ENCODE measurements around the gene PFDN4. TPM values are rescaled to one million over a fixed set of nuclear protein-coding genes. Genes with fewer than 3 reads are reported as not detected.

The PFDN4 gene
- total RNA-seq, 1 donor from 2014 or later, result 15.3 TPM

DNA sequence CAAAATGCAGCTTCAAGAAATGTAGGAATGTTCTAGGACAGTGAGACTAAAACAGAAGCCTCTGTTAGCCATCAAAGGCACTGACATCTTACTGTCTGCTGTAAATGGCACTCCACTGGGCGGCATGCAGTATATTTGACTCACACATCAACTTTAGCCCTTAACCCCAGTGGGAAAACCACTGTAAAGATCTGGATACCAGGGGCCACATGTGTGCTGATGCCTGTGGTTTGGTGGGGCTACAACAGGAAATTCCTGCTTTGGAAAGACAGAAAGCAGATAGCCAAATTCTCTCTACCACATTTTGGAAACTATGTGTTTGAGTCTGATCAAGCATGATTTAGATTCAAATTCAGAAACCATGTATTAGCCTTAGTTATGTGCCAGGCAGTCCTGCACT, 4.3 kb downstream of the PFDN4 start:
- Histone ChIP-seq H3K4me1 (peaks cover 18% of the 10 kb centered on the region), H3K36me3 (peaks cover 30% of the 10 kb centered on the region), H3K27ac (no peak overlapping the region), H3K27me3 (ENCODE audit: low read depth) (no peaks in the 10 kb centered on the region), H3K9me3 (no peaks in the 10 kb centered on the region), H3K4me3 (no peak overlapping the region)
- intact Hi-C loops (cut with DNase I), result no loop called here
- ATAC-seq (no peak), DNase-seq (no peak)
- TF ChIP-seq, protein P1, sequence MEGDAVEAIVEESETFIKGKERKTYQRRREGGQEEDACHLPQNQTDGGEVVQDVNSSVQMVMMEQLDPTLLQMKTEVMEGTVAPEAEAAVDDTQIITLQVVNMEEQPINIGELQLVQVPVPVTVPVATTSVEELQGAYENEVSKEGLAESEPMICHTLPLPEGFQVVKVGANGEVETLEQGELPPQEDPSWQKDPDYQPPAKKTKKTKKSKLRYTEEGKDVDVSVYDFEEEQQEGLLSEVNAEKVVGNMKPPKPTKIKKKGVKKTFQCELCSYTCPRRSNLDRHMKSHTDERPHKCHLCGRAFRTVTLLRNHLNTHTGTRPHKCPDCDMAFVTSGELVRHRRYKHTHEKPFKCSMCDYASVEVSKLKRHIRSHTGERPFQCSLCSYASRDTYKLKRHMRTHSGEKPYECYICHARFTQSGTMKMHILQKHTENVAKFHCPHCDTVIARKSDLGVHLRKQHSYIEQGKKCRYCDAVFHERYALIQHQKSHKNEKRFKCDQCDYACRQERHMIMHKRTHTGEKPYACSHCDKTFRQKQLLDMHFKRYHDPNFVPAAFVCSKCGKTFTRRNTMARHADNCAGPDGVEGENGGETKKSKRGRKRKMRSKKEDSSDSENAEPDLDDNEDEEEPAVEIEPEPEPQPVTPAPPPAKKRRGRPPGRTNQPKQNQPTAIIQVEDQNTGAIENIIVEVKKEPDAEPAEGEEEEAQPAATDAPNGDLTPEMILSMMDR (IDR thresholded peaks at IDR 0.05), result no peak

DNA sequence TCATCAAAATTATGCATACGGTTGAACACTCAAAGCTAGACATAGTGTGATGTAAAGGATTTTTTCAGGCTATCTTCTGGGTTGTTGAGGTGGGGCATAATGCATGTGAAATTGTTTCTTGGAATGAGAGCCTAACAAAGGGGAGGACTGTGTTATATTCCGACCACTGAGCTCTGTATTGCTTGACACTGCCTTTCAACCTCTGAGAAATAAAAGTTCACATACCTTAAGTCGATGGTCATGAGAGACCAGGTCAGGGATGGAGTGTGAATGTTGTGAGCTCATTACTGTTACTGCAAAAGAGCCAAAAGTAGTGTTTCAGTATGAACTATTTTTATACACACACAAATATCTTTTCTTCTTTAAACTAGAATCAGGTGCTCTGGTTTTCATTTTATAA, 5.0 kb downstream of the PFDN4 start:
- TF ChIP-seq, protein P1 (IDR thresholded peaks at IDR 0.05), result no peak
- H3K4me1 ChIP-seq, result peaks cover 18% of the 10 kb centered on the region
- H3K36me3 ChIP-seq, result peaks cover 34% of the 10 kb centered on the region
- no peaks in the 10 kb centered on the region for H3K9me3 ChIP-seq
- H3K27me3 ChIP-seq (ENCODE audit: low read depth), result no peaks in the 10 kb centered on the region
- H3K4me3 ChIP-seq, result no peak overlapping the region
- intact Hi-C loops (cut with DNase I), result no loop called here
- H3K27ac ChIP-seq, result no peak overlapping the region
- DNase-seq (no peak), ATAC-seq (no peak)

DNA sequence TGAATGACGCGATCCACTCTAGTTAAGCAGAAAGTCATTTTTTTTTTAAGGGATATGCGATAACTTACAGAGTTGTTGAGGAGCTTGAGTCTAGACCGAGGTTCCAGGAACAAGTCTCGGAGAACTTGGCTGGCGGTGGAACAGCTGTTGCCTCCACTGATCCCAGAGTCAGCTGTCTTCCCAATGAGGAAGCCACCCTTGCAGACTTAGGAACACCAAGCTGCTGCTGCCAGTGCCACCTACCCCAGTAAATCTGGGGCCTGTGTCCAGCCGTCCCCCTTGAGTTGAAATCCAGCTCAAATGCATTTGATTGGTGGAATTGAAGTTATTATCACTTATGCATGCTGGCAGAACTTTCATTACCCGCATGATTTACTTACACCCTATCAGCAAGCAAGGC, 6.7 kb downstream of the PFDN4 start:
- no peaks in the 10 kb centered on the region for H3K9me3 ChIP-seq
- H3K4me3 ChIP-seq, result no peak overlapping the region
- intact Hi-C loops (cut with DNase I), result no loop called here
- peaks cover 40% of the 10 kb centered on the region for H3K36me3 ChIP-seq
- TF ChIP-seq, protein P1 (IDR thresholded peaks at IDR 0.05), result no peak
- no peak for DNase-seq
- ATAC-seq, result no peak
- H3K27ac ChIP-seq, result no peak overlapping the region
- no peaks in the 10 kb centered on the region for H3K27me3 ChIP-seq (ENCODE audit: low read depth)
- H3K4me1 ChIP-seq, result peaks cover 7% of the 10 kb centered on the region

DNA sequence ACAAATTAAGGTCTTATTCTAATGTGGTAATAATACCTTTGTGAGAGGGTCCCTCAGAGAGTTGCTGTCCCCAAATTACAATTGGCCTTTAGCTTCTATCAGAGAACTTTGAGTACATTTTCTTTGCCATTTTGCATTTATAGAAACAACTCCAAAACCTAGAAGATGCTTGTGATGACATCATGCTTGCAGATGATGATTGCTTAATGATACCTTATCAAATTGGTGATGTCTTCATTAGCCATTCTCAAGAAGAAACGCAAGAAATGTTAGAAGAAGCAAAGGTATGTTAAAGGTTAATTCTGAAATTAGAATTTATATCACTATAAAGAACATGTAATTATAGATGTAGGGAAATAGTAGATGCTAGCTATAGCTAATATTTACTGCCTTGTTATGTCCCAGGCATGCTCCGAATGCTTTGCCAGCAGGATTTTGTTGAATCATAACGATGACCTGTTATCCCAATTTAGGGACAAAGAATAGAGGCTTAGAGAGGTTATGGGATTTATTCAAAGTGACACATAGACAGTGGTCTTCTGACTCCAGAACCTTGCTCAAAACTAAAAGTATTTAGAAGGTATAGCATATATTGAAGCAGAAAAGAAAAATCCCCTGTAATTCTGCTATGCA, 7.4 kb downstream of the PFDN4 start:
- no peaks in the 10 kb centered on the region for H3K27me3 ChIP-seq (ENCODE audit: low read depth)
- H3K4me3 ChIP-seq, result no peak overlapping the region
- DNase-seq, result no peak
- peaks cover 40% of the 10 kb centered on the region for H3K36me3 ChIP-seq
- H3K9me3 ChIP-seq, result no peaks in the 10 kb centered on the region
- no peak overlapping the region for H3K27ac ChIP-seq
- TF ChIP-seq, protein P1 (IDR thresholded peaks at IDR 0.05), result no peak
- no peak for ATAC-seq
- peaks cover under 1% of the 10 kb centered on the region for H3K4me1 ChIP-seq
- intact Hi-C loops (cut with DNase I), result no loop called here

DNA sequence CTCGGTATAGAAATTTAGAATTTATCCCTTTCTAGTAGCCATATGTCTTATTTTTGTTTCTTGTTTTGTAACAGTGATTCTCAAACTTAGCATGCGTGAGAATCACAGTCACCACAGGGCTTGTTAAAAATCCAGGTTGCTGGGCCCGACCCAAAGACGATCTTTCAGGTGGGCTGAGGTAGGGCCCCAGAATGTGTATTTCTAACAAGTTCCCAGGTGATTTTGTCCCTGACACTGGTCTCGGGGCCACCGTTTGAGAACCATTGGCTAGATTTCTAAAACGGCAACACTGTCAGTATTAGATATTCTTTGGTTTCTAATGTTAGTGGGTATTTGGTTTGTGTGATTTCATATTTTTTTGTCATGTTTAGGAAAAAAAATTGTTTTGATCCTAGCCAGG, 9.9 kb downstream of the PFDN4 start:
- intact Hi-C loops (cut with DNase I), result no loop called here
- no peak for DNase-seq
- no peaks in the 10 kb centered on the region for H3K9me3 ChIP-seq
- no peak overlapping the region for H3K4me3 ChIP-seq
- peaks cover 6% of the 10 kb centered on the region for H3K4me1 ChIP-seq
- TF ChIP-seq, protein P1 (IDR thresholded peaks at IDR 0.05), result no peak
- no peaks in the 10 kb centered on the region for H3K27me3 ChIP-seq (ENCODE audit: low read depth)
- peaks cover 40% of the 10 kb centered on the region for H3K36me3 ChIP-seq
- no peak overlapping the region for H3K27ac ChIP-seq
- no peak for ATAC-seq

All from lower lobe of right lung (tissue), 2 donors.